HG02884 (cell line): ENCODE measurements around the gene MOB4.
"Not testable (repeated sequence)": the region's sequence is repeated elsewhere in the genome, so short reads cannot be mapped to it uniquely, and the experiment has no call there.

Experiments used
- ATAC-seq: cut with Tn5 transposase; IDR thresholded peaks from one replicate; pipeline ENCODE4 v1.9.1; 2021; ENCODE audit warnings: mild to moderate bottlenecking, moderate library complexity; ENCODE audit not compliant: unreplicated experiment

Gene MOB4

DNA sequence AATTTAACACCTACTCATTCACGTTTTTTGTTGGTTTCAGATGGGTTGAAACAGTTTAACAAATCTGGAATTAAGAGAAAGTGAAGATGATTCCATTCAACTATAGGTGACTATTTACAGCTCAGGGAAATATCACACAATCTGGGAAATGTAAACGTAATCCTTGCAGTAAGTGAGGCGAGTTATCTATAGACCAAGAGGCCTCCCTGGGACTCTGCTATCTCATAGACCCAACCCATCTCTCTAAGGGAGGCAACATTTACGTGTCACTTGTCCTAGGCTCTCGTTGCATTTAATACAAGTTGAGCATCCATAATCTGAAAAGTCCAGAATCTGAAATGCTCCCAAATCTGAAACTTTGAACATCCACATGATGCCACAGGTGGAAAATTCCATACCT lies 2.0 kb upstream of the MOB4 start:
- ATAC-seq: no peak

DNA sequence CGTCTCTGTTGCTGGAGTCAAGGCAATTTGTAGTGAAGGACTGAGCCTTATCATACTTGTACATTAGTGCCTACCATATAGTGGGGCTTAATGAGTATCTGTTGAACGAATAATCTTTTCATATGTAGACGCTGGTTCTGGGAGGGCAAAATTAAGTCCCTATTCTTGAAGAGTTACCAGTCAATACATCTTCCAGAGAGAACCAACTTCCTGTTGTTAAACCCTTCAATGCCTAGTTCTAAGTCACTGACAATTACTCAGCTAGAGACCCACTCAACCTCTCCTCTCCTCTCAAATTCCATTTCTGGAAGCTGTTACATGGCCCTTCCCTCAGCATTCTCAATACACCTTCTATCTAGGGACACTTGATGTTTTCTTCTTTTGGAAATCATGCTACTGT lies 1.1 kb upstream of the MOB4 start:
- no peak for ATAC-seq

DNA sequence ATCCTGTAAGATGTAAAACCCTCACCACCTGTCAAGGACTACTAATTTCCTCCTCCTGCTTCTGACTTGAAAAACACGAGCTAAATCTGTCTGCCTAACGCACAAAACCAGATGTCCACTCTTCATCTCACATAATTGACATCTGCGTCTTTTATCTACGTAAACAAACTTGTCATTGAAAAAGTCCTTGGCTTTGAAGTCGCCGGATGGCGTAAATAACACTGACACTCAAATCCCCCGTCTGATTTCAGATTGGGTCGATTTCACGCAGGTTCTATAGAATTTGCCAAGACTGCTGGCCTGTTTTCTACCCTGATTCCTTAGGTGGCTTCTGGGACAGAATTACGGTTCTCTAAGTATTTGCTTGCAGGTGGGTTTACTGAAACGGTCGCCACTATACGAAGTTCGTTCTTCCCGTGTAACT lies 539 bp upstream of the MOB4 start:
- peak; percentile 5 for ATAC-seq

DNA sequence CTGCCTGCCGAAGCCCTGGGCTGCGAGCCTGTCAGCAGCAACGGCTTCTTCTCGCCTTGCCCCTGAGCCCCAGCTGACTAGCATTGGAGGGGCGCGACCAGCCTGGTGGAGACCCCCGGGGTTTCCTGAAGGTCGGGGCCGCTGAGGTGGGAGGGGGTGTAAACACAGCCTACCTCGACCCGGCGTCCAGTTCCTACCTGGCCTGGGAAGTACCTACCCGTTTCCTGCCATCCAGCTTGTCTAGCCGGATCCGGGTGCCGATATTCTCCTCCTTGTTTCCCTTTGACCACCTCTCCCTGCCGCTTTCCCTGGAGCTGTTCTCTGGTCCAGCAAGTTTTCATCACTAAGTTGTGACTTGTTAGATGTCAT lies 511 bp downstream of the MOB4 start:
- ATAC-seq: no peak

DNA sequence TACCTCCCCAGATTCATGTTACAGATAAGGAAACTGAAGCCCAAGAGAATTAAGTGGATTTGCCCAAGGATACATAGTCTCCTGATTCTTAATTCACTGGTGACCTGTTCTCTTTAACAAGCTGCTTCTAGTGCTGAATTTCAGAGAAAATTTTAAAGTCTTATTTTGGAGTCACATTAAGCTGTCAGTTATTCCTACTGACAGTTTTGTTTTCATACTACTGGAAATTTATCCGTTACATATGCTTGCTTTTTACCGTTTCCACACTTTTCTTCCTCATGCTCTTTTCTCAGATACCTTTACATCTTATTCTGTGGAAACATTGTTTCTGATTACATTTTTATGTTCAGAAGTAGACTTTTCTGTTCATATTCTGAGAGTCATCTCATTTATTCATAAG lies 1.3 kb downstream of the MOB4 start:
- ATAC-seq: no peak

DNA sequence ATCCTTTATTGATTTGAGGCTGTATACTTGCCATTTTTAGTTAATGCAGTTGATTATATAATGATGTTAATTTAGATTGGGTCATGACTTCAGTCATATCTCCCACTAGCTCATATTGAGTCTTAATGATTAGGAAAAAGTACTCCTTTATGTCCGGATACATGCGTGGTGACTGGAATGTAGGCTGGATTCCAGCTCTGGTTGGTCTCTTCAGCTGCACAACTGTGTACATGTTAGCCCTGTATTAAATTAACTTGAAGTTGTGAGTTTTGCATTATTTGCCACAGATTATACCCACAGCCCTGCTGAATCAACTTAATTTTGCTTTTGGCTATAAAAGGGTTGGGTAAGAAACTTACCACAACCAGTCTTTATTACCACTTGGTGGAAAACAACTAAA lies 22.5 kb downstream of the MOB4 start:
- ATAC-seq: no peak

DNA sequence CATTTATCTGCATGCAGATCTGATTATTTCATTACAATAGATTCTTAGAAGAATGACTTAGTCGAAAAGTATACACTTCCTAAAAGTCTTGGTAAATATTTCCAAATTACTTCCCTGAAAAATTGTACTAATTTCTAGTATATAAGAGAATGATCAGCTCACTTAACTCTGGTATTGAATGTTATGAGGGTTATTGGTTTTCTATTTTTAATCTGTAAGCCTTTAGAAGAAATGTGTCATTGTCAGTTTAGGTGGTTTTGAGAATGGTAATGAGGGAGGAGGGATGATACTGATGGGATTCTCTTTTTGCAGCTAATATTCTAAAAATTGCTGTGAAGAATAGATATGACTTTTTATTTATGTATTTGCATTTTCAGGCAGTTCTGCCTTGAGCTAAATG lies 23.9 kb downstream of the MOB4 start:
- ATAC-seq: no peak

DNA sequence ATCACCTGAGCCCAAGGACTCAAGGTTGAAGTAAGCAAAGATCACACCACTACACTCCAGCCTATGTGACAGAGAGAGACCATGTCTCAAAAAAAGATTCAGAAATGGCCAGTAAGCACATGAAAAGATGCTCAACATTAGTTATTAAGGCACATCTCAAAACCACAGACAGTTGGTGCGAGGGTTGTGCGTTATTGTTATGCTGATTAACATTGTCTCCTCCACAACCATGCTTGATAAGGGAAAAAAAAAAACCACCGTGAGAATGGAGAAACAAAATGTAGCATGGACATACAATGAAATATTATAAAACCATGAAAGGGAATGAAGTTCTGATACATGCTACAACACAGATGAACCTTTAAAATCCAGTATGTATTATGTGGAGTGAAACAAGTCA lies 27.3 kb downstream of the MOB4 start:
- ATAC-seq: no peak

DNA sequence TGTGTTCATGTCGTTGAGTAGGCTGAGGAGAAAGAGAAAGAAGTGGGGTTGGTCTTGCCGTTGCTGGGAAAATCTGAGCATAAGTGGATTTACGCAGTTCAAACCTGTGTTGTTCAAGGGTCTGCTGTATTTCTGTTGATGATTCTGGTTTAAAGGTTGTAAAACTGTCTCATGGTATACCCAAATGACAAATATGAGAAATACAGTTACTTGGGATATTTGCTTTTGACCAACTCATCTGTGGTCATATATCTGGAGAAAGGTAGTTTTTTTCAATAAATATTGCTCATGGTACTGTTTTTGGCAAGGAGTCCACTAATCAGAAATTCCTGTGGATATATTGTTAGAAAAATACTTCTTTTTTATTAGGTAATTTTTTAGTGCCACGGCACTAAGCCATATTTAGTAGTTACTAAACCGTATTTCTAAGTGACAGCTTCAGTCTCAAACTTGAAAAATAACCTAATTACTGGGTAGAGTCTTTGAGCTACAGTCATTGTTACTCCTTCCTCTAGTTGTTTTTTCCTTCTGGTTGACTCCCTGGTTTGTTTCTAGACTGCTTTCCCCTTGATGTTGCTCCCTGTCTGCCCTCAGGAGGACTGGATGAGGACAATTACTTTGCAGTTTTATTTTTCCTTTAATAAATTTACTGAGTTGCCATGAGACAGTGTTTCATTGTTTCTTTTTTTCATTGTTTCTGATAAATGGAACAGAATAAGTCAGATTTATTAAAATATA lies 31.5 kb downstream of the MOB4 start:
- no peak for ATAC-seq

DNA sequence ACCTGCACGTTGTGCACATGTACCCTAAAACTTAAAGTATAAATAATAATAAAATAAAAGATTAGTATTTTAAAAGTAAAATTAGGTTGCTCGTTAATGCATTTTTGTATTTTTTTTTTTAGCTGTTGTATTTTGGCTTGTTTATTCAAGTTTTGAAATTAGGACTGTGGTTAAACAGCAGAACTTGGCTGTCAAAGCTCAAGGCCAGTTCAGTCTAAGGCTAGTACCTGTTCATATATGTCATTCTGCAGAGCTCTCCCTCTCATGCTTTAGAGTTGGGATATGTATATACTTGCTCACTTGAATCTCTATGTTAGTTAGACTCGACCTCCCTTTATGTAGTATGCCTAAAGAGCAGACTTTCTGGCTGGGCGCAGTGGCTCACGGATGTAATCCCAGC lies 32.7 kb downstream of the MOB4 start:
- ATAC-seq: no peak

DNA sequence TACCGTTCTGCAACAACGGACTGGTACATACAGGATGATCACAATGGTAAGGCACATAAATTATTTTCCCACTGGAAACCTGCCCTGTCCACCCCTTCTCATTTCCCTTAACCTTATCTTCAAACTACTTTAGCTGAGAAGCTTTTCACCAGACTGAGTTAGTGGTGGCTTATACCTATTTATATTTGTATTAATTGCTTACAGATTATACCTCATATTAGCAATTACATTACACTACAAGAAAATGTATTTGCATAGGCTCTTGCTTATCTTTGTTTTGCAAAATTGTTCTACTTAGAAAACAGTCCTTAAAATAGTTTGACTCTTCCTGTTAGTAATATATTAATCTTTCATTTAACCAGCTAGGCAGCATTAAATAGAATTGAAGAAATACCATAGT lies 35.4 kb downstream of the MOB4 start:
- not testable (repeated sequence) for ATAC-seq

DNA sequence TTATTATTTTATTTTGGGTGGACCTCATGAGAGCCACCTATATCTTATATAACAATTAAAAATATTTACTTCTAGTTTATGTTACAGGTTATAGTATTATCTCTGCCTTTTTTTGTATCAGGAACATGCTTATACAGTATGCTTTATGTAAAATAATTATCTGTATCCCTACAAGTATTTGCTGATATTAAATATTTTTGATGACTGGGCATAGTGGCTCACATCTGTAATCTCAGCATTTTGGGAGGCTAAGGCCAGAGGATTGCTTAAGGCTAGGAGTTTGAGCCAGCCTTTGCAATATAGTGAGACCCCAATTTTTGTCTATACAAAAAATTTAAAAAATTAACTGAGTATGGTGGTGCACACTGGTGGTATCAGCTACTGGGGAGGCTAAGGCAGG lies 39.6 kb downstream of the MOB4 start:
- no peak for ATAC-seq

DNA sequence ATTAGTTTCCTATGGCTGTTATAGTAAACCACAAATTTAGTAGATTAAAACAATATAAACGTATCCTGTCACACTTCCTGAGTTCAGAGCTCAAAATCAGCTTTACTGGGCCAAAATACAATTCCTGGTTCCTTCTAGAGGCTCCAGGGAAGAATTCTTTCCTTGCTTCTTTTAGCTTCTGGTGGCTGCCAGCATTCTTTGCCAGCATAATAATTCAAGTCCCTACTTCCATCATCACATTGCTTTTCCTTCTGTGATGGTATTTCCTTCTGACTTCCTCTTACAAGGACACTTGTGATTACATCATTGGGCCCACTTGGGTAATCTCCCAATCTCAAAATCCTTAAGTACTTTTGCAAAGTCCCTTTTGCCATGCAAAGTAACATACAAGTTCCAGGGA lies 40.6 kb downstream of the MOB4 start:
- ATAC-seq: no peak

DNA sequence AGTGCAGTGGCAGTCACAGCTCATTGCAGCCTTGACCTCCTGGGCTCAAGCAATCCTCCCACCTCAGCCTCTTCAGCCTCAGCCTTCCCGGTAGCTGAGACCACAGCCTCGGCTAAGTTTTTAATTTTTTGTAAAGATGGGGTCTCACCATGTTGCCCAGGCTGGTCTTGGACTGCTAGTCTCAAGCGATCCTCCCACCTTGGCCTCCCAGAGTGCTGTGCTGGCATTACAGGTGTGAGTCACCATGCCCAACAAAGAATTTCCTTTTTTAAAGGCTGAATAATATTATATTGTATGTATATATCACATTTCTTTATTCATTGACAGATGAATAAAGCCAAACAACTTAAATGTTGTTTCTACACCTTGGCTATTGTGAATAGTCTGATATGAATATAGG lies 42.5 kb downstream of the MOB4 start:
- no peak for ATAC-seq

DNA sequence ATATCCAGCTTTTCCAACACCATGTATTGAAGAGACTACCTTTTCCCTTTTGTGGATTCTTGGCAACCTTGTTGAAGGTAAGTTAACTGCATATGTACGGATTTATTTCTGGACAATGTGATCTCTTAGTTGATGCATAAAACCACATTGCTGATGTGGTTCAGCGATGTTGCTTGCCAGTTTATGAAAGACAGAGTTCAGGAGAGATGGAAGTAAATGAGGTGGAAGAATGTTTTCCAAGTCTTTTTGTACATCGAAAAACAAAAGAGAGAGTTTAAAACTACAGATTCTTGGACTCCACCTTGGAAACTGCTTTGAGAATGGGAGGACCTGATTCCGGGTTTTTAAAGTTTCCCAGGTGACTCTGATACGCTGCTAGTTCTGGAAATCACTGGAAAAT lies 43.8 kb downstream of the MOB4 start:
- no peak for ATAC-seq

DNA sequence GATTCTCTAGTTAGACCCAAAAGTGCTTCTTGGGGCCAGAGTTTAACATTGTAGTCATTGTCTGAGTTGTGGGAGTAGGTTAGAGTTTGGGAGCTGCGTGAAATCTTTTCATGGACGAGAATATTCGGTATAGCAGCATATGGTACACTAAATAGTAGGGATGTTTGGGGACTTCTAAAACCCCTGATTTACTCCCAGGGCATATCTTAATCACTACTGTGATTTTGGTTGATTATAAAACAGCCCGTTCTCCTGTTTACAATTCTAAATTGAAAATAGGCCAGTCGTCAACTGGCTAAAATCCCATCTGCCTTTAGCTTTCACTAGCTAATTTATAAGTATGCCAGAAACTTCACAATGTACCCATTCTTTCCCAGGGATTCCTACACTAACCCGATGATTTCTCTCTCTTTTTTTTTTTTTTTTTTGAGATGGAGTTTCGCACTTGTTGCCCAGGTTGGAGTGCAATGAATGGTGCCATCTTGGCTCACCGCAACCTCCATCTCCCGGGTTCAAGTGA lies 44.3 kb downstream of the MOB4 start:
- no peak for ATAC-seq

DNA sequence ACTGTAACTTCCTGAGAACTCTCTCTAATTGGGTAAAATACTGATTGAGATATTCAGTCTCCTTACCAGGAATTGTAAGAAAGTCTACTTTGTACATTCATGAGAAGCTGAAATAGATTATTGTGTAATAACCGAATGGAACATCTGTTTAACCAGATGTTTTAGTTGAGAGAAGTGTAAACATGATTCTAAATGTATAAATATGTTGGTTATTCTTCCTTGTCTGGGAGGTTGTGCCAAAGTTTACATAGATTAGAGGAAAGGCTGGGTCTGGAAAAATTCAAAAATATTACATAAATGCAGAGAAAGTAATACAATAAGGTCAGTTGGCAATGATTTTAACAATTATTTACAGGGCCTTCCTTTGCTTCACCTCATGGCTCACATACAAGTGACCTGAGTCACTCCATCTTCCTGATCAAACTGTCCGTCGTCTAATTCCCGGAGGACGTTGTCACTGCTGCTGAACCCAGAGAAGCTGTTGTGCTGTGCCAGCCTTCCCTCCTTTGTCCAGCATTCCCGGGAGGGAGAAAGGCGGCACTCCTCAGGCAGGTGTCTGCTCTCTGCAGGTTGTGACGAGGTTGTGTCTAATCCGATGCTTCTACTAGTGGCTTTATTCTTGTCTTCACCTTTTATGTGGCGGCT lies 55.9 kb downstream of the MOB4 start:
- no peak for ATAC-seq

DNA sequence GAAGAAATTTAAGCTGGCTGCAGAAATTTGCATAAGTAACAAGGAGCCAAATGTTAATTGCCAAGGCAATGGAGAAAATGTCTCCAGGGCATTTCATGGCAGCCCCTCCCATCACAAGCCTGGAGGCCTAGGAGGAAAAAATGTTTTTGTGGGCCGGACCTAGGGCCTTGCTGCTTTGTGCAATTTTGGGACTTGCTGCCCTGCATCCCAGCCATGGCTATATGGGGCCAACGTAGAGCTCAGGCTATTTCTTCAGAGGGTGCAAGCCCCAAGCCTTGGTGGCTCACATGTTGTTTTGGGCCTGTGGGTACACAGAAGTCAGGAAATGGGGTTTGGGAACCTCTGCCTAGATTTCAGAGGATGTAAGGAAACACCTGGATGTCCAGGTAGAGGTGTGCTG lies 57.7 kb downstream of the MOB4 start:
- ATAC-seq: no peak

DNA sequence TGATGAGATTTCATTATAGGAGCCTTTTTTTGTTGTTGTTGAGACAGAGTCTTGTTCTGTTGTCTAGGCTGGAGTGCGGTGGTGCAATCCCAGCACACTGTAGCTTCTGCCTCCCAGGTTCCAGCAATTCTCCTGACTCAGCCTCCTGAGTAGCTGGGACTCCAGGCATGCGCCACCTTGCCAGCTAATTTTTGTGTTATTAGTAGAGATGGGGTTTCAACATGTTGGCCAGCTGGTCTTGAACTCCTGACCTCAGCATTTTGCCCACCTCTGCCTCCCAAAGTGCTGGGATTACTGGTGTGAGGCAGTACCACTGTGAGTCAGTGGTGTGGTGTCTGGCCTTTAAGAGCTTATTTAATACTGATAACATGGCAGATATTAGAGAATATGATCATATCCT lies 60.1 kb downstream of the MOB4 start:
- ATAC-seq: no peak

DNA sequence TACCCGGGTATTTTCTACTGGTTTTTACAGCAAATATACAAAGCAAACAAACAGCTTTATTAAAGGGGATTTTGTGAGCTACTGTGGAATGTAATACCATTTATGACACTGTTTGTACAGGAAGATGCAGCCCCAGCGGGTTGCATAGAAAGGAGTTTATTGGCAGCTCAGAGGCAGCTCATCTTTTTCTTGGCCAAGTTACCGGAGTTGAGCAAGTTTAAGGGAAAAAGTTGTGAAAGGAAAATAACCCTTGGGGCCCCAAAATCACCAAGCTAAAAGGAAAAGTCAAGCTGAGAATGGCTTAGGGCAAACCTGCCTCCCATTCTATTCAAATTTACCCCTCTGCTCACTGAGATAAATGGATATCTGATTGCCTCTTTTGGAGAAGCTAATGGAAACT lies 60.8 kb downstream of the MOB4 start:
- ATAC-seq: no peak

DNA sequence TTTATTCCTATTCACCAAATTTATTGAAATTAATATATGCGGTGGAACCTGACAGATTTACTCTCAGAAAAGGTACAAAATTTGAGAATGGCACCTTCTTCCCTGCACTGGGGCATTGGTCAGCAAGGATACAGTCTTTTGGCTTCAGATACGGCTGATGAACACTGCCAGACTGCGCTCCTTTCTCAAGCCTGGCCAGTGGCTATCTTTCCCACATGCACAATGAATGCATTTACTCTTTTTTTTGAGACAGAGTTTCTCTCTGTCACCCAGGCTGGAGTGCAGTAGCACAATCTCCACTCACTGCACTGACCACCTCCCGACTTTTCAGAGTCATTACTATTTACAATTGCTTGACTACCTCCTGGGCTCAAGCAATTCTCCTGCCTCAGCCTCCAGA lies 61.6 kb downstream of the MOB4 start:
- no peak for ATAC-seq

DNA sequence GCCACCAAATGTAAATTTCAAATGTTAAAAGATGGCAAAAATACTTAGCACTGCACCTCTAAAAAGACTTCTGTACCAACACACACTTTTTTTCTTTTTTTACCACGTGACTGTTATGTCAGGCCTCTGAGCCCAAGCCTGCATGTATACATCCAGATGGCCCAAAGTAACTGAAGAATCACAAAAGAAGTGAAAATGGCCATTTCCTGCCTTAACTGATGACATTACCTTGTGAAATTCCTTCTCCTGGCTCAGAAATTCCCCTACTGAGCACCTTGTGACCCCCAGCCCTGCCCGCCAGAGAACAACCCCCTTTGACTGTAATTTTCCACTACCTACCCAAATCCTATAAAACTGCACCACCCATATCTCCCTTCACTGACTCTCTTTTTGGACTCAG lies 62.4 kb downstream of the MOB4 start:
- ATAC-seq: not testable (repeated sequence)

DNA sequence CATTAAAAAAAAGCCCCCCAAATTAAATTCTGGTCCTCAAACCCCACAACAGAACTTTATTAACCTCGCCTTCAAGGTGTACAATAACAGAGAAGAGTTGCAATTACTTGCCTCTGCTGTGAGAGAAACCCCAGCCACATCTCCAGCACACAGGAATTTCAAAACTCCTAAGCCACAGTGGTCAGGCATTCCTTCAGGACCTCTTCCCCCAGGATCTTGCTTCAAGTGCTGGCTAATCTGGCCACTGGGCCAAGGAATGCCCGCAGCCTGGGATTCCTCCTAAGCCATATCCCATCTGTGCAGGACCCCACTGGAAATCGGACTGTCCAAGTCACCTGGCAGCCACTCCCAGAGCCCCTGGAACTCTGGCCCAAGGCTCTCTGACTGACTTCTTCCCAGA lies 64.3 kb downstream of the MOB4 start:
- ATAC-seq: not testable (repeated sequence)
